SK-N-SH treated with all-trans-retinoic acid at 6 μM for 48 hours (cell line): Measurements from ENCODE around the gene CD46.

Experiments used
- ATAC-seq: fragments of 200-7000 bp; cut with Tn5 transposase; 3 replicates; pipeline ENCODE4 v1.9.1; 2020; ENCODE audit warnings: mild to moderate bottlenecking, moderate library complexity
- BACH2 ChIP-seq: fragments of 250-450 bp; sonication (Bioruptor Pico); IDR thresholded peaks from 2 replicates; pipeline ENCODE4 v1.9.0; 2021; ENCODE audit warnings: mild to moderate bottlenecking, borderline replicate concordance
- GLIS3 ChIP-seq: fragments of 250-450 bp; sonication (Bioruptor Pico); IDR thresholded peaks from 2 replicates; pipeline ENCODE4 v1.5.0; 2020; ENCODE audit warnings: mild to moderate bottlenecking, moderate library complexity
- OSR1 ChIP-seq: fragments of 250-450 bp; sonication (Bioruptor Pico); IDR thresholded peaks from 2 replicates; pipeline ENCODE4 v1.8.0; 2022; ENCODE audit warnings: moderate library complexity, mild to moderate bottlenecking, inconsistent platforms
- PPARA ChIP-seq: fragments of 250-450 bp; sonication (Bioruptor Pico); IDR thresholded peaks from 2 replicates; pipeline ENCODE4 v1.5.0; 2020; ENCODE audit warnings: mild to moderate bottlenecking, borderline replicate concordance
- RARB ChIP-seq: fragments of 250-450 bp; sonication (Bioruptor Pico); IDR thresholded peaks from 2 replicates; pipeline ENCODE4 v1.8.0; 2021; ENCODE audit warnings: mild to moderate bottlenecking, moderate library complexity
- SNAI2 ChIP-seq: fragments of 250-450 bp; sonication (Bioruptor Pico); IDR thresholded peaks from 2 replicates; pipeline ENCODE4 v1.5.0; 2020; ENCODE audit warnings: mild to moderate bottlenecking, moderate library complexity
- ZC3H10 ChIP-seq: fragments of 250-450 bp; sonication (Bioruptor Pico); IDR thresholded peaks from 2 replicates; pipeline ENCODE4 v1.5.1; 2021; ENCODE audit warnings: mild to moderate bottlenecking, moderate library complexity
- ZFP3 ChIP-seq: fragments of 250-450 bp; sonication (Bioruptor Pico); IDR thresholded peaks from 2 replicates; pipeline ENCODE4 v1.5.0; 2020; ENCODE audit warnings: mild to moderate bottlenecking, moderate library complexity
- ZFP30 ChIP-seq: fragments of 450-650 bp; formaldehyde crosslinking; IDR thresholded peaks from 2 replicates; pipeline ENCODE4 v1.5.0; 2022; ENCODE audit warnings: mild to moderate bottlenecking, moderate library complexity
- ZNF565 ChIP-seq: fragments of 450-650 bp; formaldehyde crosslinking; conservative IDR thresholded peaks from 2 replicates; pipeline ENCODE4 v1.5.0; 2020; ENCODE audit warnings: low read depth, mild to moderate bottlenecking, moderate library complexity
- ZNF8 ChIP-seq: fragments of 450-650 bp; formaldehyde crosslinking; IDR thresholded peaks from 2 replicates; pipeline ENCODE4 v1.5.0; 2020; ENCODE audit warnings: mild to moderate bottlenecking, moderate library complexity
- TF ChIP-seq, protein P1 (sequence below): fragments of 250-450 bp; sonication (Bioruptor Pico); IDR thresholded peaks from 2 replicates; pipeline ENCODE4 v1.5.0; 2020; ENCODE audit warnings: mild to moderate bottlenecking, moderate library complexity
- TF ChIP-seq, protein P2 (sequence below): fragments of 250-450 bp; sonication (Bioruptor Pico); IDR thresholded peaks from 2 replicates; pipeline ENCODE4 v1.8.0; 2020; ENCODE audit warnings: mild to moderate bottlenecking, moderate library complexity, borderline replicate concordance
- TF ChIP-seq, protein P3 (sequence below): fragments of 250-450 bp; sonication (Bioruptor Pico); IDR thresholded peaks from 2 replicates; pipeline ENCODE4 v1.8.0; 2021; ENCODE audit warnings: low read depth, mild to moderate bottlenecking, moderate library complexity, borderline replicate concordance
- TF ChIP-seq, protein P4 (sequence below): fragments of 250-450 bp; sonication (Bioruptor Pico); IDR thresholded peaks from 2 replicates; pipeline ENCODE4 v1.5.1; 2021; ENCODE audit warnings: mild to moderate bottlenecking, moderate library complexity

The CD46 gene

DNA sequence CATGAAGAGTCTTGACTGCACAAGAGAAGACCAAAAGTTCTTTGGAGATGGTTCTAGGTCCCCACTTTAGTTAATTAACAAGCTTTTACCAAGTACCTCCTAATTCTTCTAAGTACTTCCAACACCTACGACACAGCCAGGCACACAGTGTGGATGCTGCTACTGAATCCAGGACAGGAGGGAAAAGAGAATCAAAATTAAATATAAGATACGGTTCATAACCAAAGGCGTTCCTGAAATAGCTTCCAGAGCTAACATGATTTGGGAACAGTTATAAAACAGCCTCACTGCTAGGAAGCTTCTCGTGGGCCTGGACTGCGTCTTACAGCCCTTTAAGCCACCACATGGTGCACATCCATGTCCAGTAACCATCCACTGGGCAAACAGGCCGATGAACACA is 84.1 kb downstream of the CD46 start:
- no peak for TF ChIP-seq ZFP3
- TF ChIP-seq, protein P1, sequence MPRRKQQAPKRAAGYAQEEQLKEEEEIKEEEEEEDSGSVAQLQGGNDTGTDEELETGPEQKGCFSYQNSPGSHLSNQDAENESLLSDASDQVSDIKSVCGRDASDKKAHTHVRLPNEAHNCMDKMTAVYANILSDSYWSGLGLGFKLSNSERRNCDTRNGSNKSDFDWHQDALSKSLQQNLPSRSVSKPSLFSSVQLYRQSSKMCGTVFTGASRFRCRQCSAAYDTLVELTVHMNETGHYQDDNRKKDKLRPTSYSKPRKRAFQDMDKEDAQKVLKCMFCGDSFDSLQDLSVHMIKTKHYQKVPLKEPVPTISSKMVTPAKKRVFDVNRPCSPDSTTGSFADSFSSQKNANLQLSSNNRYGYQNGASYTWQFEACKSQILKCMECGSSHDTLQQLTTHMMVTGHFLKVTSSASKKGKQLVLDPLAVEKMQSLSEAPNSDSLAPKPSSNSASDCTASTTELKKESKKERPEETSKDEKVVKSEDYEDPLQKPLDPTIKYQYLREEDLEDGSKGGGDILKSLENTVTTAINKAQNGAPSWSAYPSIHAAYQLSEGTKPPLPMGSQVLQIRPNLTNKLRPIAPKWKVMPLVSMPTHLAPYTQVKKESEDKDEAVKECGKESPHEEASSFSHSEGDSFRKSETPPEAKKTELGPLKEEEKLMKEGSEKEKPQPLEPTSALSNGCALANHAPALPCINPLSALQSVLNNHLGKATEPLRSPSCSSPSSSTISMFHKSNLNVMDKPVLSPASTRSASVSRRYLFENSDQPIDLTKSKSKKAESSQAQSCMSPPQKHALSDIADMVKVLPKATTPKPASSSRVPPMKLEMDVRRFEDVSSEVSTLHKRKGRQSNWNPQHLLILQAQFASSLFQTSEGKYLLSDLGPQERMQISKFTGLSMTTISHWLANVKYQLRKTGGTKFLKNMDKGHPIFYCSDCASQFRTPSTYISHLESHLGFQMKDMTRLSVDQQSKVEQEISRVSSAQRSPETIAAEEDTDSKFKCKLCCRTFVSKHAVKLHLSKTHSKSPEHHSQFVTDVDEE (CRISPR knock-in tag): no peak
- TF ChIP-seq, protein P2, sequence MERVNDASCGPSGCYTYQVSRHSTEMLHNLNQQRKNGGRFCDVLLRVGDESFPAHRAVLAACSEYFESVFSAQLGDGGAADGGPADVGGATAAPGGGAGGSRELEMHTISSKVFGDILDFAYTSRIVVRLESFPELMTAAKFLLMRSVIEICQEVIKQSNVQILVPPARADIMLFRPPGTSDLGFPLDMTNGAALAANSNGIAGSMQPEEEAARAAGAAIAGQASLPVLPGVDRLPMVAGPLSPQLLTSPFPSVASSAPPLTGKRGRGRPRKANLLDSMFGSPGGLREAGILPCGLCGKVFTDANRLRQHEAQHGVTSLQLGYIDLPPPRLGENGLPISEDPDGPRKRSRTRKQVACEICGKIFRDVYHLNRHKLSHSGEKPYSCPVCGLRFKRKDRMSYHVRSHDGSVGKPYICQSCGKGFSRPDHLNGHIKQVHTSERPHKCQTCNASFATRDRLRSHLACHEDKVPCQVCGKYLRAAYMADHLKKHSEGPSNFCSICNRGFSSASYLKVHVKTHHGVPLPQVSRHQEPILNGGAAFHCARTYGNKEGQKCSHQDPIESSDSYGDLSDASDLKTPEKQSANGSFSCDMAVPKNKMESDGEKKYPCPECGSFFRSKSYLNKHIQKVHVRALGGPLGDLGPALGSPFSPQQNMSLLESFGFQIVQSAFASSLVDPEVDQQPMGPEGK (CRISPR knock-in tag): no peak
- TF ChIP-seq, protein P3, sequence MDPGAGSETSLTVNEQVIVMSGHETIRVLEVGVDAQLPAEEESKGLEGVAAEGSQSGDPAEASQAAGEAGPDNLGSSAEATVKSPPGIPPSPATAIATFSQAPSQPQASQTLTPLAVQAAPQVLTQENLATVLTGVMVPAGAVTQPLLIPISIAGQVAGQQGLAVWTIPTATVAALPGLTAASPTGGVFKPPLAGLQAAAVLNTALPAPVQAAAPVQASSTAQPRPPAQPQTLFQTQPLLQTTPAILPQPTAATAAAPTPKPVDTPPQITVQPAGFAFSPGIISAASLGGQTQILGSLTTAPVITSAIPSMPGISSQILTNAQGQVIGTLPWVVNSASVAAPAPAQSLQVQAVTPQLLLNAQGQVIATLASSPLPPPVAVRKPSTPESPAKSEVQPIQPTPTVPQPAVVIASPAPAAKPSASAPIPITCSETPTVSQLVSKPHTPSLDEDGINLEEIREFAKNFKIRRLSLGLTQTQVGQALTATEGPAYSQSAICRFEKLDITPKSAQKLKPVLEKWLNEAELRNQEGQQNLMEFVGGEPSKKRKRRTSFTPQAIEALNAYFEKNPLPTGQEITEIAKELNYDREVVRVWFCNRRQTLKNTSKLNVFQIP (CRISPR knock-in tag): no peak
- TF ChIP-seq GLIS3 (CRISPR knock-in tag): no peak
- no peak for TF ChIP-seq ZFP30 (CRISPR knock-in tag)
- TF ChIP-seq, protein P4, sequence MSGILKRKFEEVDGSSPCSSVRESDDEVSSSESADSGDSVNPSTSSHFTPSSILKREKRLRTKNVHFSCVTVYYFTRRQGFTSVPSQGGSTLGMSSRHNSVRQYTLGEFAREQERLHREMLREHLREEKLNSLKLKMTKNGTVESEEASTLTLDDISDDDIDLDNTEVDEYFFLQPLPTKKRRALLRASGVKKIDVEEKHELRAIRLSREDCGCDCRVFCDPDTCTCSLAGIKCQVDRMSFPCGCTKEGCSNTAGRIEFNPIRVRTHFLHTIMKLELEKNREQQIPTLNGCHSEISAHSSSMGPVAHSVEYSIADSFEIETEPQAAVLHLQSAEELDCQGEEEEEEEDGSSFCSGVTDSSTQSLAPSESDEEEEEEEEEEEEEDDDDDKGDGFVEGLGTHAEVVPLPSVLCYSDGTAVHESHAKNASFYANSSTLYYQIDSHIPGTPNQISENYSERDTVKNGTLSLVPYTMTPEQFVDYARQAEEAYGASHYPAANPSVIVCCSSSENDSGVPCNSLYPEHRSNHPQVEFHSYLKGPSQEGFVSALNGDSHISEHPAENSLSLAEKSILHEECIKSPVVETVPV (CRISPR knock-in tag): no peak
- TF ChIP-seq SNAI2 (CRISPR knock-in tag): no peak
- TF ChIP-seq RARB: no peak
- no peak for ATAC-seq

DNA sequence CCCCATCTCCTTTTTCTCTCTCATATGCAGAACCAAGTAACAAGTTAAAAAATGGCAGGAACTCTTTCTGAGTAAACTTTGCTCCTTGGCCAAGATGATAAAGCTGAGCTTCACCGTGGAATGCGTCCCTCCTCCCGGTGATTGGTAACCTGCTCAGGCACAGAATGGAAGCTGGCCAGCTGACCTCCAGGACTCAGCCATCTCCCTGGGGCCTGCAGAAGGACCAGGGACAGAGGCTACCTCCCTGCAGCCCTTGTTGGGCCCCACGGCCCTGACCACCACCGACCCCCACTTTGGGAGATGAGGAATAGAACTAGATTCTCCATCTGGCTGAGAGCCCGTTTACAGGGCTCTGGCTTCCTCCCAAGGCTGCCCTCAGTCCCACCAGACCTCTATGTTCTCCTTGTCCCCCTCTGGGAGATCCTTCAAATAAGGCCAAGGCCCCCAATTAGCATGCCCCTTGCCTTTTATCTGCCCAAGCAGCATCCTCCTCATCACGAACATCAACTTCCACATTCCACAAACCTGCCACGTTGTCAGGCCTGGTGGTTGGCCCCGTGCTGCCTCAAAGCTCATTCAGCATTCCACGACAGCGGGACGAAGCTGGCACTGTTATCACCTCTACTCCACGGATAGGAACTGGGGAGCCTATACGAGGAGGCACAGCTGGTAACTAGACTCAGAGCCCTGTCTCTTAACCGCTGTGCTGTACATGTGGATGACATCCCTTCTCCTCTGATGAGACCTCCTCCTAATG is 84.9 kb downstream of the CD46 start:
- no peak for ATAC-seq

DNA sequence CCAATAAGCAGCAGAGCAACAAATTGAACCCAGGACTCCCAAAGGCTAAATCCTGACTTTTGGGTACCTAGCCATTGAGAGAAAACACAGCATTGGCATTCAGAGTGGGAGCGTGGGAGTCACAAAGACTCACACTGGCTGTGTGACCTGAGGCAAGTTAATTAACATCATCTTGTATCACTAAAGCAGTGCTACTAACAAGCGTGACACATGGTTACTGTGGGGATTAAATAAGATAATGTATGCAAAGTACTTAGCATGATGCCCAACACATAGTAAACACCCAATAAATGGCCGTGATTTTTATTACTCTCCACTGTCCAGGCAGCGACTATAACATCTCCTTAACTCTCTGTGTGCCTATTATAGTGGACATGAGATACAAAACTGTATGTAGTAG is 85.8 kb downstream of the CD46 start:
- no peak for ATAC-seq
- no peak for TF ChIP-seq ZC3H10 (CRISPR knock-in tag)
- no peak for TF ChIP-seq OSR1
- TF ChIP-seq, protein P1 (CRISPR knock-in tag): no peak
- TF ChIP-seq BACH2 (CRISPR knock-in tag): no peak
- TF ChIP-seq ZFP3: no peak
- no peak for TF ChIP-seq ZNF565 (CRISPR knock-in tag)
- no peak for TF ChIP-seq ZNF8 (CRISPR knock-in tag)
- TF ChIP-seq, all 23 proteins: peak for 0

More for the DNA sequence above, 84.9 kb downstream of the CD46 start:
- TF ChIP-seq PPARA: no peak
